ENCODE measurements around the gene NKAPD1. TPM values are rescaled to one million over a fixed set of nuclear protein-coding genes. Genes with fewer than 3 reads are reported as not detected.
"Not testable (repeated sequence)": the region's sequence is repeated elsewhere in the genome, so short reads cannot be mapped to it uniquely, and the experiment has no call there.

Gene NKAPD1
- polyA plus RNA-seq, 4 donors, result 43.8 to 56.5 (median 50.4) TPM

DNA sequence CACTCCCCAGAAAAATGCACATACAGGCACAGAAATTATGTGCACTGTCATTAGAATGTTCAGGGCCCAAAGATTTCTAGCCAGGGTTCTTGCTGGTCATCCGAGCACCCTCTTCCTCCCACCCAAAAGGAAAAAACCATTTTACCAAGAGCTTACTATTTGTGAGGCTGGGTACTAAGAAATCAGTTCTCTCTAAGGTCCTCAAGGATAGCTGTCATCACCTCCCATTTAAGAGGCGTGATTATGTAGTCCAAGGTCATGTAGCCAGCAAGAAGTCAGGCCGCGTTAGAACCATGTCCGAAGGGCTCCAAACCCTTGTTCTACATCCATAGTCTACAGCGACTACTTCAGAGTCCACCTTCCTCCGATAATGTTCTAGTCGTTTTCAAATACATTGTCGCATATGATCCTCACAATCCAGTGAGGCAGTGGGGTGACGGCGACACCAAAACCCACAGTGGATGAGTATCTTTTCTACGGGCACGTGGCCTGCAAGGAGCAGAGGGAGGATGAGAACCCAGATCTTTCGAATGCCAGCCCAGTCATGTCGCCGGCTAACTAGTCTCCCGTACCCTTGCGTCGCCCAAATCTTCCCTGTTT is 11.8 kb downstream of the NKAPD1 start:
- peak in 1 of 4 donors; percentile 2 for DNase-seq (ENCODE audit: low read depth in 4 of 4, low spot score in 3 of 4)

DNA sequence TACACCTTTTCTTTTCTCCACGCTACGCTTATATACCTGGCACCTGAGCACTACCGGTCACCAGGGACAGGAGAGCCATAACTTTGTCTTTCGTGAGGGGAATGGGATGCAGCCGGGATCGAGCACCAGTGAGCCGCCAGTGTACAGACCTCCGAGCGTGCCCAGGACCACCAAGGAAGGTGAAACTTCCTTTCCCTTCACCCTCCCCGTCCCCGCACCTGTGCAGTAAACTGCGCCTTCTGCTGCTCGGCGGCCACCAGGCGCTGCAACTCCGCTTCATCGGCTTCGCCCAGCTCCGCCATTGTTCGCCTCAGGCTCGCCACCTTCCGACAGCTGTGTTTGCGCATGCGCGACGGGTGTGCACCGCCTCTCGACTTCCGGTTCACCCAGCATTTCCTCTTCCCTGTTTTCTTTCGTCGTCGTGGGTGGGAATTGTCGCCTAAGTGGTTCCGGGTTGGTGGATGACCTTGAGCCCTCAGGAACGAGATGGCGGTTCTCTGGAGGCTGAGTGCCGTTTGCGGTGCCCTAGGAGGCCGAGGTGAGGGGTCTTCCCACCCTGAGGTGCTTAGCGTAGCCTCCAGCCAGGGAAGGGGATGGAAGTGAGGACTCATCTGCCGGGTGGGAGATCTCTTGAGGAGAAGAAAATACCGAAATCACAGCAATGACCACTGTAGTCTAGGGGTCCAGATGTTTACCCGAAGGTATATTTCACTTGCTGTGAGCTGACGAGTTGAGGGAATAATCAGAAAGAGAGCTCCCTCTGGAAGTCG is 12.5 kb downstream of the NKAPD1 start, which contains the start of the genes SDHD and TIMM8B:
TSS of gene SDHD (plus strand) at position 452 of the 770 bp plus-strand sequence. CDS start at position 487, 35 bp downstream.
TSS of gene TIMM8B (minus strand) at position 335 of the 770 bp plus-strand sequence. CDS start at position 302, 33 bp downstream.
- DNase-seq (ENCODE audit: low read depth in 4 of 4, low spot score in 3 of 4), result peak; percentile 94 to 96 (median 96)

DNA sequence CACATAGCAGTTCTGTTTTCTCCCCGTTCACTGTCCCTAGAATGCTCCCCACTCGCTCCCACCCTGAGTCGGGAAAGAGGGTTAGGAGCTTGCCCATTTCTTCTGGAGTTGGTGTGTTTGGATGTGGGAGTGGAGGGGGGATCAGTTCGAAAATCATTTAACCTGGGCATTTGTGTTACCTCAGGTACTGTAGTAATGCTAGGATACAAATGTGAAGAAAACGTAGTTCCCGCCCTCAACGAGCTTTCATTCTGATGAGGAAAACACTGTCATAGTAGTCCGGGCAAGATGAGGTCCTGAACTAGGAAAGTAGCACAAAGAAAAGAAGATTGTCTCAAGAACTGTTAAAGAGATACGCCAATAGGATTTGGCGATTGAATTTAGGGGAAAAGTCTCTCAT is 13.1 kb downstream of the NKAPD1 start:
- no peak for DNase-seq (ENCODE audit: low read depth in 4 of 4, low spot score in 3 of 4)

DNA sequence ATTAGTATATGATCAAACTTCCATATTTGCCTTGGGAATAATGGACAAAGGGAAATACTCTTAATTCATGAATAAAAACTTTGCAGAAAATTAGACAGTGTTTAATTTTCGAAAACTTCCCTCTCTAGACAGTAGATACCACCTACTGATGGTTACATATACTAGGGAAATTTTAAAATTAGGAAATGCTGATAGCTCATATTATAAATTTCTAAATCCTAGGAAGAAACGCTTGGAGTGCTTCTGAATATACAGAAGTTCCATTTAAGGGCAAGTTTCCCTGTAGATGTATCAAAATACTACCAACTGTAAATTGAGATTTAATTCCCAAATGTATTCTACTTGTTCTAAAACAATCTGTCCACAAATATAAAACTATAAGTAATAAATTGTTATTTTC is 21.2 kb downstream of the NKAPD1 start:
- DNase-seq (ENCODE audit: low read depth in 4 of 4, low spot score in 3 of 4), result not testable (repeated sequence)

DNA sequence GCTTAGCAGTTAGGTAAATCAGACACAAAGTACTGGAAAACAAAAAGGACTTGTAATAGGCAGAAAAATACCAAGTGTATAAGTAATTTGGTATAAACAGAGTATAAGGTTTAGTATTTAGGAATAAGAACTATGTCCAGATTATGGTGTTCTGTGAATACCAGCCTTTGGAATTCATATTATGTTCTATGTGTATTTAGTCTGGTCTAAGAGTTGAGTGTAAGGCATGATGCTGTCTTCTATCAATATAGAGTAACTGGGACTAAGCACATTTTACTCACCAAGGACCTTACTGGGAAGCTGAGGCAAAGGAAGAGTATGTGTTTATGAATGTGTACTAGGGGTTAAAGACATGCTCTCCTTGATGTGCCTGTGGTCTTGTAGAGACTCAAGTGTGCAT is 22.1 kb downstream of the NKAPD1 start:
- no peak for DNase-seq (ENCODE audit: low read depth in 4 of 4, low spot score in 3 of 4)

DNA sequence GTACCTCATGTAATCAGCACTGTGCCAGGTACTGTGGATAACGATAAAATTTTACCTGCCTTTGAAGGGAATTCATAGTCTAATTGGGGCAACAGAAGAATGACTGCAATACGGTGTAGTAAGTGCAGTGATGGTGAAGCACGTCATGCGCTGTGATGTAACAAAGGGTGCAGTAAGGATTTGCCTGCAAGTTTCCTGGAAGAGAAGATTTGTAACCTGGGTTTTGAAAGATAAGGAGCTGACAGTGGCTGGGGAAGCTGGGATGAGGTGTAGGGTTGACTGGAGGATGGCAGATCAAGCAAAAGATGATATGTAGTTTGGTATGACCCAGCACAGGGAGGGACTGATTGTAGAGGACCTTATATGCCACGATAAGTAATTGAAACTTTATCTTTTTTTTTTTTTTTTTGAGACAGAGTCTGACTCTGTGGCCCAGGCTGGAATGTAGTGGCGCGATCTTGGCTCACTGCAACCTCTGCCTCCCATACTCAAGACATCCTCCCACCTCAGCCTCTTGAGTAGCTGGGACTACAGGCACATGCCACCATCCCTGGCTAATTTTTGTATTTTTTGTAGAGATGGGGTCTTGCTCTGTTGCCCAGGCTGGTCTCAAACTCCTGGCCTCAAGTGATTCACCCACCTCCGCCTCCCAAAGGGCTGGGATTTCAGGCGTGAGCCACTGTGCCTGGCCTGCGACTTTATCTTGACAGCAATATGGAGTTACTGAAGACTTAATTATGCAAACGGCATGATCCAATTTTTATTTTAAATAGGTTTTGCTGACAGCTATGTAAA is 23.8 kb downstream of the NKAPD1 start:
- no peak for DNase-seq (ENCODE audit: low read depth in 4 of 4, low spot score in 3 of 4)

DNA sequence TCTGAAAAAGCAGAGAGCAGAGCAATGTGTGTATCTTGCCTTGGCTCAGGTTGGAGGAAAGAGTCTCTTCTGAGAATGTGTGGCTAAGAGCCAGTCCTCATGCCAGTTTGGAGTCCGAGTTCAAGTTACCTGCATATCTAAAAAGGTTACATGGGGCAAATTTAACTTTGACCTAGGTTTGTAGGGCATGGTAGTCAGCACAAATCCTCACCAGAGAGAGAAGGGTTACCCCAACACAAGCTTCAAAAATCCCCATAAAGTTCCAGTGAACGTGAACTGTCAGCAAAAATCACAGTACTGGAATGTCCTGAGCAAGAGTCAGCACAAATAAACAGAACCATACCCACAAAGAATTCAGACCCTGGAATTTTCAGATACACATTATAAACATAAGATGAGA is 26.4 kb downstream of the NKAPD1 start:
- no peak for DNase-seq (ENCODE audit: low read depth in 4 of 4, low spot score in 3 of 4)

DNA sequence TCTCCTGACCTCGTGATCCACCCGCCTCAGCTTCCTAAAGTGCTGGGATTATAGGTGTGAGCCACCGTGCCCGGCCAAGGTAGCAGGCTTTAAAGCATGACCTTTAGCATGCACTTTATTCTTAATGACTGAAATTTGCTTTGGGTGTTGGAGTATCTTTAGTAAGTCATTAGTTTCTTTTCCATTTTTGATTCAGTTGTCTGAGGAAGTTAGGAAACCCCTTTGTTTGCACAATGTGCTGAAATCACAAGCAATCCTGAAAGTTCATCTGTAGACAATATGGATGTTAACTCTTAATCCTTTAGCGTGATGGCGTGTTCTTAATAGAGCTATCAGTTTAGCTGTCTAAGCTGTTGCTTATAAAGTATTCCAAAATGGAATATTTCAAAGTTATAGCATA is 29.3 kb downstream of the NKAPD1 start:
- no peak for DNase-seq (ENCODE audit: low read depth in 4 of 4, low spot score in 3 of 4)

DNA sequence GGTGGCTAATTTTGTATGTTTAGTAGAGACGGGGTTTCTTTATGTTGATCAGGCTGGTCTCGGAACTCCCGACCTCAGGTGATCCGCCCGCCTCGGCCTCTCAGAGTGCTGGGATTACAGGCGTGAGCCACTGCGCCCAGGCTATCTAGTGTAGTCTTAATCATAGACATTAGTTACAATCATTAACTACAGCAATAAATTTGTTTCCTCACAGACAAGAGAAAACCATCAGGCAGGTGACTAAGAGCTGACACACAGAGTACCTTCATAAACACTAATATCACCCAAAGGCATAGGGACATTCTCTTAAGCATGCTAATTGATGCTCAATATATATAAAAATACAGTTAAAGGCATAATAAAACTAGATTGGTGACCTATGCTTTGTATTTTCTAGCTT is 32.0 kb downstream of the NKAPD1 start:
- no peak for DNase-seq (ENCODE audit: low read depth in 4 of 4, low spot score in 3 of 4)

DNA sequence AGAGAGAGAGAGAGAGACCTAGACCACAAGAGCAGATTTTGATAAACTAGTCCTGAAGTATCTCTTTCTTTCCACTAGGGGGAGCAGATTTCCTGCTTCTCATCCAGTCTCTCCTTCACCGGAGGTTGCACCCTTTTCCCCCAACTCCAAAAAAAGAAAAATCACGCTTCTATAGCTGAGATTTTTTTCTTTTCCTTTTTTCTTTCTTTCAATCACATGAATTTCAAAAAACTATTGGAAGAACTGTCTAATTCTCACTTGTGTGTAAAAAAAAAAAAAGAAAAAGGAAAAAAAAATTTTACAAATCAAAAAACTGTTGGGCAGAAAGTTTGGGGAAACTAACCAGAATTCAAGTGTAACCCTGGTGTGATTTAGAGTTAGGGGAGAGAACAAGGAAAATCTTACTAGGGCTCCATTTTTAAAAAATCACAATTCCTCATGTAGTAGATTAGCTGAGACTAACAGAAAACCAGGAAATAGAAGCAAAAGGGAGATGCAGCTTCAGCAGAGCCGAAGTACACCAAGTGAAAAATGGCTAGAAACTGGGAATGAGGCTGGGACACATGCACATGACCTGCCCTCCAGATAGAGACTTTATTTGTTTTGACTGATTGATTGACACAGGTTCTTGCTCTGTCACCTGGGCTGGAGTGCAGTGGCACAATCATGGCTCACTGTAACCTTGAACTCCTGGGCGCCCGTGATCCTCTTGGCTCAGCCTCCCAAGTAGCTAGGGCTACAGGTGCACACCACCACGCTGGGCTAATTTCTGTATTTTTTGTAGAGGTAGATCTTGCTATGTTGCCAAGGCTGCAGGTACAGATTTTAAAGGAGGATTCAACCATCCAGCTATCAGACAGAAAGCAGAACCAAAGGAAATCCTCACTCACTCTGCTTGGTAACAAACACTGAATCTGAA is 39.7 kb downstream of the NKAPD1 start:
- DNase-seq (ENCODE audit: low read depth in 4 of 4, low spot score in 3 of 4), result peak in 3 of 4 donors; percentile 12 to 38 (median 23)

DNA sequence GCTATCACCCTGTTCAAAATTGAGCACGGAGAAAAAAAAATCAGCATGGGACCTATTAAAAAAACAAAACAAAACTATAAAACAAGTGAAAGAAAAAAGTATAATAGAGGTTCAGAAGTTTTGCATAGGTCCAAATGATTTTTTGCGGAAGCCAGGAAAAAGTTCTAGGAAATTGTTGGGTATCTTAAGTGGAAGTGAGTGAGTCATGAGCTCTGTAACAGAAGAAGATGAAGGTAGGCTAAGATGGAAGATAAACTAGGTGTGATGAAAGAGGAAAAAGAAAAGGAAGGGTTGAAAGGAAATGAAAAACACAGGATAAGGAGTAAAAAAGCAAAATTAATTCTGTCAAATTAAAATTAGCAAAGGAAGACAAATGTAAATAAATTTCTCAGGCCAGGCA is 40.4 kb downstream of the NKAPD1 start:
- no peak for DNase-seq (ENCODE audit: low read depth in 4 of 4, low spot score in 3 of 4)

DNA sequence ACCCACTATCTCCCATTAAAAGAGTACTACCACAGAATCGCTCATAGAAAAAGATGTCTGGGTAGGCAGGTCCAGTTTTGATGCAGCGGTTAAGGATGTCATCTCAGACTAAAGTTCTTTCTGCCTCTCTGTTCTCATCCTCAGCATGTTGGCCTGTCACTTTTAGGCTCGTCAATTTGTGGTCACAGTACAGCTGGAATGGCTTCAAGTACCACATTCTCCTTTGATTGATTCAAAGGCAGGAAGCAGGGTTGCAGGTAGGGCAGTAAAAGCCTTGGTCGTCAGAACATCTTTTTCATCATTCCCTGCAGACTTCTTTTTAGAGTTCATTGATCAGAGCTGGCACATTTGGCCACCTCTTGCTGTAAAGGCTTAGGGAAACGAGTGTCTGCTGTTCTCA is 41.3 kb downstream of the NKAPD1 start:
- no peak for DNase-seq (ENCODE audit: low read depth in 4 of 4, low spot score in 3 of 4)

DNA sequence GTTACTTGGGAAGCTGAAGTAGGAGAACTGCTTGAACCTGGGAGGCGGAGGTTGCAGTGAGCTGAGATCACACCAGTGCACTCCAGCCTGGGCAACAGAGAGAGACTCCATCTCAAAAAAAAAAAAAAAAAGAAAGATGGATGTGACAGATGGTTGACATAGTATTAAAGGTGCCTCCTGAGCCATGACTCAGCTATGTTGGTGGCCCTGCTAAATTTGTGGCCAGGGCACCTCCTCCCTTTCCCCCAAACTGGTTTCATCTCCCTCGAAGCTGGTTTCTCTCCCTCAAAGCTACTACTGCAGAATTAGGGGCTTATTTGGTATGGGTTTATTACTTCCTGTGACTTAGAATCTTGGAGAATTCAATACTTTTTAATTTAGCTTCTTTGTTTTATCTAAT is 44.1 kb downstream of the NKAPD1 start:
- no peak for DNase-seq (ENCODE audit: low read depth in 4 of 4, low spot score in 3 of 4)

DNA sequence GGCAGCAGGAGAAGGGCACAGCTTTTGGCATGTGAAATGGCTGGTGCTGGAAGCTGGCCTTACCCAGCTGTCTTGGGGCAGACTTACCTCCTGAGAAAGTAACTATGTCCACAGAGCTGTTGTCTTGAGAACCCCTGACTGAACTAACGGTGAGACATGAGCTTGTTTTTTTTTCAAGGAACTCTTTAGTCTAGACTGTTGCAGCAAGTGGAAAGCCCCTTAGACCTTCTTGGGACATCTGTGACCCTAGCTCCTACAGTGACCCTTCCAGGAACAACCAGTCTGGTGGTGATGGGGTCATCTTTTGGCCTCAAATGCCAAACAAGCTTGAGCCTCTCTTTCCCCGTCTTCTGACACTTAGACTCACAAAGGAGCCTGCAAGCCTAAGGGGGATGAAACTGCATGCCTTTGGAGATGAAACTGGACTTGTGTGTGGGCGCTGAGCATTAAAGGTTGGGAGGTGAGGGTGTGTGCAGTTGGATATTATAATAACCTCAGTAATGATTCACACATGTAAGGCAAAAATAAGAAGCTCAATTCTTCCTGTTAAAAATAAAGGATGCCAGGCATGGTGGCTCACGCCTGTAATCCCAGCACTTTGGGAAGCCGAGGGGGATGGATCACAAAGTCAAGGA is 48.0 kb downstream of the NKAPD1 start:
- DNase-seq (ENCODE audit: low read depth in 4 of 4, low spot score in 3 of 4), result no peak

DNA sequence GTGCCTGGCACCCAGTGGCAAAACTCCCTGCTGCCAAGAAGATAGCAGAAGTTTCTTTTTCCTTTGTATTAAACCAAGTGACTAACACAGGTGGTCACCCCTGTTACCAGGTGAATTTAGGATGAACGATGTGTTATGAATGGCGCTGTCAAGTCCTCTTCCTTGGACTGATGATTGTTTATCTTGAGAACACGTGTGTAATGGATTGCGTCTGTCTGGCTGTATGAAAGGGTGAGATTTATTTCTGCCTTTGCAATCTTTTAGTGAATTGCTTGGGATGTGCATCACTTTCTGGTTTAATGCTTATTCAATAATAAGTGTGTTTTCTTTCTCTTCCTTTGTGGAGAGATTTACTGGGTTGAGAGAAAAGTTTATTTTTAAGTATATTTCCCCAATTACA is 49.0 kb downstream of the NKAPD1 start:
- no peak for DNase-seq (ENCODE audit: low read depth in 4 of 4, low spot score in 3 of 4)

DNA sequence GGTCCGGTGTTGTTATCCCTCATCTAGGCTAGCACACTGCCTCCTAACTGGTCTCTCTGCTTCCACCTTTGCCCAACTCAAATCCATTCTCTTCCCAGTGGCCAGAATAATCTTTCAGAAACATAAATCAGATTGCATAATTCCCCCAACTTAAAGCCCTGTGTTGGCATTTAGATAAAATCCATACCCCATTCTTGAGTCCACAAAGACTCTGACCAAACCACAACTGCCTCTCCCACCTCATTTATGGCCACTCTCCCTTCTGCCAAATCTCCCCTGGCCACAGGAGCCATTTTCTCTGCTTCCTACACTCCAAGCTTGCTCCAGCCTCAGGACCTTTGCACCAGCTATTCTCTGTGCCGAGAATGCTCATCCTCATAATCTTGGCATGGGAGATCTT is 53.0 kb downstream of the NKAPD1 start:
- no peak for DNase-seq (ENCODE audit: low read depth in 4 of 4, low spot score in 3 of 4)

DNA sequence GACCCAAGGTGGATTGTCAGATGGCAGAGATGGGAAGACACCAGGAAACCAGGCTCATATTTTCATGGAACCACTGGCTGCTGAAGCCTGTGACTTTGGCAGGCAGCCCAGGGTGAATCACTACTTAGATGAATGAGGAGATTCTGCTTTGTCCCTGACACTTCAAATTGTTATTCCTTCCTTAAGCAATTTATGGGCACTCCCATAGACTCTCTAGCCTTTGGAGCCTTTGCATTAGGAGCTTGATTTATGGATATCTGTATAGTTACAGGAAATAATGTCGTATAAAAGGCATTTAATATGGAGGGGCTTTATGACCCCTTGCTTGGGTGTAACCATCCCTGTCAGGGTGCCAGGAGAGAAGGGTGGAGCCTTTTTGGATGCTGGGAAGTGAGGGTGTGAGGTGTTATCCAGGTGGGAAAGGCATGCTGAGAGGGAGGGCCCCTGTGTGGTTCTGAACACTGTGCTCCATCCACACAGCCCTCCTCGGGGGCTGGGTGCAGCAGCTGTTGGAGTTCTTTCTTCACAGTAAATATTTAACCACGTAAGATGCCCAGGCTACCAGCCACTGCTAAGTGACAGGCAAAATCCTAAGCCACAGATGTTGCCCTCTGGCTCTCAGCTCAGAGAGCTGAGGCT is 54.5 kb downstream of the NKAPD1 start:
- DNase-seq (ENCODE audit: low read depth in 4 of 4, low spot score in 3 of 4), result peak in 1 of 4 donors; percentile 7

DNA sequence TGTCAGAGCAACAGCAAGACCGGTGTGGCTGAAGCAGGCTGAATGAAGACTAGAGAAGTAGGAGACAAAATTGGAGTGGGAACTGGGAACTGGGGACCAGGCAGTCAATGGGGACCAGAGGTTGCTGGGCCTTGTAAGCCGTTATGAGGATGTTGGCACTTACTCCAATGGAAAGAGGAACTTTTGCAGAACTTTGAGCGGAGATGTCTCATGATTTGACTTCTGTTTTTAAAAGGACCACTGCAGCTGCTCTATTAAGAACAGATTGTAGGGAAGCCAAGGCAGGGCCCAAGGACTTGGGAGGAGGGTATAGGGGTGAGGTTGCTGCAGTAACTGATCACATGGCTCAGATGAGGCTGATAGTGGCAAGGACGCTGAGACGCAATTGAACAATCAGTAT is 55.6 kb downstream of the NKAPD1 start:
- no peak for DNase-seq (ENCODE audit: low read depth in 4 of 4, low spot score in 3 of 4)

DNA sequence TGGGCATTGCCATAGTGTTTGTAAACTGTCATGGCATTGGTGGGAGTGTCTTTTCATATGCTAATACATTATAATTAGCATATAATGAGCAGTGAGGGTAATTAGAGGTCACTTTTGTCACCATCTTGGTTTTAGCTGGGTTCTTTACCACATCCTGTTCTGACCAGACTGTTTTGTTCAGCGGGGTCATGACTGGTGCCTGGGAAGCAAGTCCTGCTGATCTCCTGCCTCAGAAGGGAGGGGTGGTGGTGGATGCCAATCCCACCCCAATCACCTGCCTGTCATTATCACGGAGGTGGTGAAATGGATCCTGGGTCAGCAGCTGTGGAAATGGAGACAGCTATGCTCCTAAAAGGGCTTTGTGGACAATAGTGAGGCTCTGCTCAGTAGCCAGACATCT is 58.6 kb downstream of the NKAPD1 start:
- no peak for DNase-seq (ENCODE audit: low read depth in 4 of 4, low spot score in 3 of 4)

Data from right renal pelvis (tissue), 4 donors.